Measurements from ENCODE around the gene TRIM63.
"Not testable (repeated sequence)": the region's sequence is repeated elsewhere in the genome, so short reads cannot be mapped to it uniquely, and the experiment has no call there.

GRCh38 chr1:26093569-26093968 lies 26.1 kb upstream of the TRIM63 start:
- not testable (repeated sequence) for TF ChIP-seq CTCF, POLR2A (IDR thresholded peaks at IDR 0.05)
